Naive thymus-derived CD4-positive, alpha-beta T cell (primary cell): Measurements from ENCODE around the gene KRTAP1-5. TPM values are rescaled to one million over a fixed set of nuclear protein-coding genes. Genes with fewer than 3 reads are reported as not detected.

ENCODE experiments used
- polyA plus RNA-seq, 2 donors: library from polyadenylated mRNA; unstranded; fragments of 300-500 nt; fragmentation: Illumina TruSeq; gene quantifications; one replicate each; pipeline ENCODE4 v1.2.3, GENCODE V29; 2021
- total RNA-seq, 6 experiments: library from RNA in 5 of 6; stranded (reverse) in 5 of 6; gene quantifications; 1 replicate in 5 of 6; 2 replicates in 1 of 6; pipeline ENCODE4 v1.2.3 and lab custom pipeline; 2021 to 2026

The KRTAP1-5 gene
- total and polyA plus RNA-seq, 7 experiments from 2014 or later: not detected

Other genes starting within 250 kb of the KRTAP1-5 start
Only the 30 nearest of the 38 such genes appear.
- 10 to 100 TPM; 23.8 to 43.4 (median 35.3) TPM for gene KRT10, start 204.6 kb downstream of the KRTAP1-5 start, total RNA-seq
- gene KRT10, start 204.6 kb downstream of the KRTAP1-5 start, polyA plus RNA-seq: 100 to 1,000 TPM; 143 to 189 TPM
- gene KRT12, start 160.0 kb downstream of the KRTAP1-5 start, total RNA-seq: not detected
- gene KRT12, start 160.0 kb downstream of the KRTAP1-5 start, polyA plus RNA-seq: not detected
- gene KRT20, start 142.0 kb downstream of the KRTAP1-5 start, total RNA-seq: not detected
- not detected for gene KRT20, start 142.0 kb downstream of the KRTAP1-5 start, polyA plus RNA-seq
- gene KRT23, start 89.6 kb downstream of the KRTAP1-5 start, total RNA-seq: under 1 TPM in 1 of 5 experiments, not detected in 4; 0.83 TPM
- gene KRT23, start 89.6 kb downstream of the KRTAP1-5 start, polyA plus RNA-seq: not detected
- gene KRT39, start 60.3 kb downstream of the KRTAP1-5 start, total RNA-seq: not detected
- gene KRT39, start 60.3 kb downstream of the KRTAP1-5 start, polyA plus RNA-seq: not detected
- gene KRT40, start 42.9 kb downstream of the KRTAP1-5 start, total RNA-seq: not detected
- not detected for gene KRT40, start 42.9 kb downstream of the KRTAP1-5 start, polyA plus RNA-seq
- gene KRTAP3-3, start 33.0 kb downstream of the KRTAP1-5 start, total RNA-seq: not detected
- not detected for gene KRTAP3-3, start 33.0 kb downstream of the KRTAP1-5 start, polyA plus RNA-seq
- not detected for gene KRTAP3-2, start 27.3 kb downstream of the KRTAP1-5 start, total RNA-seq
- gene KRTAP3-2, start 27.3 kb downstream of the KRTAP1-5 start, polyA plus RNA-seq: not detected
- gene KRTAP3-1, start 18.1 kb downstream of the KRTAP1-5 start, total RNA-seq: not detected
- gene KRTAP3-1, start 18.1 kb downstream of the KRTAP1-5 start, polyA plus RNA-seq: not detected
- gene KRTAP1-4, start 3.0 kb upstream of the KRTAP1-5 start, total RNA-seq: not detected
- not detected for gene KRTAP1-4, start 3.0 kb upstream of the KRTAP1-5 start, polyA plus RNA-seq
- gene KRTAP1-3, start 7.7 kb upstream of the KRTAP1-5 start, total RNA-seq: not detected
- not detected for gene KRTAP1-3, start 7.7 kb upstream of the KRTAP1-5 start, polyA plus RNA-seq
- gene KRTAP1-1, start 14.2 kb upstream of the KRTAP1-5 start, total RNA-seq: not detected
- gene KRTAP1-1, start 14.2 kb upstream of the KRTAP1-5 start, polyA plus RNA-seq: not detected
- gene KRTAP2-1, start 20.1 kb upstream of the KRTAP1-5 start, total RNA-seq: not detected
- gene KRTAP2-1, start 20.1 kb upstream of the KRTAP1-5 start, polyA plus RNA-seq: not detected
- gene KRTAP2-2, start 28.0 kb upstream of the KRTAP1-5 start, total RNA-seq: not detected
- gene KRTAP2-2, start 28.0 kb upstream of the KRTAP1-5 start, polyA plus RNA-seq: not detected
- not detected for gene KRTAP2-3, start 32.9 kb upstream of the KRTAP1-5 start, total RNA-seq
- not detected for gene KRTAP2-3, start 32.9 kb upstream of the KRTAP1-5 start, polyA plus RNA-seq
- not detected for gene KRTAP2-4, start 38.7 kb upstream of the KRTAP1-5 start, total RNA-seq
- gene KRTAP2-4, start 38.7 kb upstream of the KRTAP1-5 start, polyA plus RNA-seq: not detected
- not detected for gene KRTAP4-7, start 56.9 kb upstream of the KRTAP1-5 start, total RNA-seq
- gene KRTAP4-7, start 56.9 kb upstream of the KRTAP1-5 start, polyA plus RNA-seq: not detected
- not detected for gene KRTAP4-8, start 70.9 kb upstream of the KRTAP1-5 start, total RNA-seq
- gene KRTAP4-8, start 70.9 kb upstream of the KRTAP1-5 start, polyA plus RNA-seq: not detected
- gene KRTAP4-16, start 75.0 kb upstream of the KRTAP1-5 start, total RNA-seq: not detected
- gene KRTAP4-16, start 75.0 kb upstream of the KRTAP1-5 start, polyA plus RNA-seq: not detected
- gene KRTAP4-9, start 78.2 kb upstream of the KRTAP1-5 start, total RNA-seq: not detected
- gene KRTAP4-9, start 78.2 kb upstream of the KRTAP1-5 start, polyA plus RNA-seq: not detected
- gene KRTAP4-11, start 91.2 kb upstream of the KRTAP1-5 start, total RNA-seq: not detected
- not detected for gene KRTAP4-11, start 91.2 kb upstream of the KRTAP1-5 start, polyA plus RNA-seq
- not detected for gene KRTAP4-12, start 97.0 kb upstream of the KRTAP1-5 start, total RNA-seq
- not detected for gene KRTAP4-12, start 97.0 kb upstream of the KRTAP1-5 start, polyA plus RNA-seq
- not detected for gene KRTAP4-6, start 113.3 kb upstream of the KRTAP1-5 start, total RNA-seq
- gene KRTAP4-6, start 113.3 kb upstream of the KRTAP1-5 start, polyA plus RNA-seq: not detected
- gene KRTAP4-5, start 122.6 kb upstream of the KRTAP1-5 start, total RNA-seq: not detected
- gene KRTAP4-5, start 122.6 kb upstream of the KRTAP1-5 start, polyA plus RNA-seq: not detected
- gene KRTAP4-4, start 133.5 kb upstream of the KRTAP1-5 start, total RNA-seq: not detected
- gene KRTAP4-4, start 133.5 kb upstream of the KRTAP1-5 start, polyA plus RNA-seq: not detected
- not detected for gene KRTAP4-3, start 141.0 kb upstream of the KRTAP1-5 start, total RNA-seq
- not detected for gene KRTAP4-3, start 141.0 kb upstream of the KRTAP1-5 start, polyA plus RNA-seq
- not detected for gene KRTAP4-2, start 151.0 kb upstream of the KRTAP1-5 start, total RNA-seq
- gene KRTAP4-2, start 151.0 kb upstream of the KRTAP1-5 start, polyA plus RNA-seq: not detected
- not detected for gene KRTAP4-1, start 157.7 kb upstream of the KRTAP1-5 start, total RNA-seq
- gene KRTAP4-1, start 157.7 kb upstream of the KRTAP1-5 start, polyA plus RNA-seq: not detected
- gene KRTAP9-1, start 162.7 kb upstream of the KRTAP1-5 start, total RNA-seq: not detected
- gene KRTAP9-1, start 162.7 kb upstream of the KRTAP1-5 start, polyA plus RNA-seq: not detected
- not detected for gene KRTAP9-2, start 199.4 kb upstream of the KRTAP1-5 start, total RNA-seq
- gene KRTAP9-2, start 199.4 kb upstream of the KRTAP1-5 start, polyA plus RNA-seq: not detected